ENCODE data around the gene SGSM2. TPM values are rescaled to one million over a fixed set of nuclear protein-coding genes. Genes with fewer than 3 reads are reported as not detected.

The SGSM2 gene
- total and polyA plus RNA-seq, 8 donors, result 17.6 to 153 (median 28.1) TPM

GRCh38 chr17:2405247-2405926 lies 68.1 kb downstream of the SGSM2 start:
- no peak for ATAC-seq
- intact Hi-C loops (cut with DNase I), result no loop called here

GRCh38 chr17:2406271-2406902 lies 69.1 kb downstream of the SGSM2 start:
- no peaks in the 10 kb centered on the region for H3K36me3 ChIP-seq
- H3K4me3 ChIP-seq, result no peak overlapping the region
- 74 to 76% methylated on average over 8 of the region's 8 CpGs for WGBS, 2 donors
- intact Hi-C loops (cut with DNase I), result no loop called here
- peak overlapping the region; percentile 10 to 82 (median 54) for H3K27ac ChIP-seq
- H3K9me3 ChIP-seq, result no peaks in the 10 kb centered on the region
- H3K27me3 ChIP-seq, result no peaks in the 10 kb centered on the region
- peaks cover 5 to 44% (median 21%) of the 10 kb centered on the region in 3 donors for H3K4me1 ChIP-seq
- TF ChIP-seq CTCF (IDR thresholded peaks at IDR 0.05), result no peak
- DNase-seq, result peak in 3 of 6 donors; percentile 17 to 54 (median 25)
- no peak for ATAC-seq
- FAIRE-seq, result no peak

More at GRCh38 chr17:2405247-2405926, 68.1 kb downstream of the SGSM2 start:
- 50 to 58% methylated on average over 14 of the region's 14 CpGs for WGBS, 2 donors
- no peak for TF ChIP-seq CTCF (IDR thresholded peaks at IDR 0.05)
- DNase-seq (peak in 3 of 6 donors; percentile 19 to 46 (median 33)), FAIRE-seq (no peak)
- H3K36me3 ChIP-seq, result no peaks in the 10 kb centered on the region
- H3K27ac ChIP-seq, result peak overlapping the region in 2 of 4 donors; percentile 76 to 81
- no peaks in the 10 kb centered on the region for H3K9me3 ChIP-seq
- no peak overlapping the region for H3K4me3 ChIP-seq
- no peaks in the 10 kb centered on the region for H3K27me3 ChIP-seq
- H3K4me1 ChIP-seq, result peaks cover 5 to 44% (median 21%) of the 10 kb centered on the region in 3 donors

- H3K4me1 ChIP-seq, result peaks cover 5 to 47% (median 21%) of the 10 kb centered on the region in 3 donors
- peak overlapping the region; percentile 10 to 82 (median 54) for H3K27ac ChIP-seq
- no peaks in the 10 kb centered on the region for H3K27me3 ChIP-seq
- H3K9me3 ChIP-seq, result no peaks in the 10 kb centered on the region
- no peak overlapping the region for H3K4me3 ChIP-seq
- 49 to 72% methylated on average over 15 of the region's 15 CpGs for WGBS, 2 donors
- intact Hi-C loops (cut with DNase I), result no loop called here
- no peak for TF ChIP-seq CTCF (IDR thresholded peaks at IDR 0.05)
- peak; percentile 35 to 71 (median 54) for ATAC-seq
- DNase-seq, result peak in 4 of 6 donors; percentile 25 to 58 (median 55)
- peak; percentile 65 for FAIRE-seq
- H3K36me3 ChIP-seq, result no peaks in the 10 kb centered on the region
Observed at GRCh38 chr17:2406903-2407790, 69.8 kb downstream of the SGSM2 start.

- 84% methylated on average over 7 of the region's 7 CpGs for WGBS, 2 donors
- Histone ChIP-seq H3K4me1 (peaks cover 0 to 30% (median 5%) of the 10 kb centered on the region in 3 donors), H3K9me3 (no peaks in the 10 kb centered on the region), H3K27me3 (no peaks in the 10 kb centered on the region), H3K4me3 (no peak overlapping the region), H3K36me3 (no peaks in the 10 kb centered on the region), H3K27ac (no peak overlapping the region)
- ATAC-seq (no peak), FAIRE-seq (no peak), DNase-seq (no peak)
- intact Hi-C loops (cut with DNase I), result no loop called here
- TF ChIP-seq CTCF (IDR thresholded peaks at IDR 0.05), result no peak
Observed at GRCh38 chr17:2410951-2411350, 73.7 kb downstream of the SGSM2 start.
